ENCODE results near the gene MEGF11.
"Not testable (repeated sequence)": the region's sequence is repeated elsewhere in the genome, so short reads cannot be mapped to it uniquely, and the experiment has no call there.

Gene MEGF11

DNA sequence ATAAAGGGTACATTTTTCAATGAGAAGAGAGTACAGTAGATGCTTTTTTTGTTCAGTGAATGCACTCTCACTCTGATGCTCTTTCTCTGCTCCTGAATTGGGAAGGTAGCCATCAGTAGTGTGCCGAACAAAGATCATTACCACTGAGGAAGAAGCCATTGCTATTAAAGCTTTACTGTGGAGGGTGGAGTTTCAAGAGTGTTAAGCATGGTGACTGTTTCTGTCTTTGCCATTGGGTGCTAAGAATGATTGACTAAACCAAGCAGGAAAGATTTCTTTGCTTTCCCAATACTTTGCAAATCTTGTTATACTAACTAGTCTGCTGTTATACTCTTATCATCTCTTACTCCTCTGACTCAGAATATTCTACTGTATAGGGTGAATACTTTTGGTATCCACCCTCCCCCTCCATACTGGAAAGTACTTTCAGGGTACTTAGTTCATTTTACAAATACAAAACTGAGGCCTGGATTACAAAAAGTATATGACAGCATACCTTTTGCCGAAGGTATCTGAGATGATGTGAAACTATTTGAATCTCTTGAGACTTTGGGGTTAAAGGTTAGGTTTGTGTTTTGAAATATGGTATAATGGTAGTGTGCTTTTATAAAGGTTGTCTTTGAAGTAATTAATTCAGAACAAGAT is 382.5 kb downstream of the MEGF11 start:
- H3K4me3 ChIP-seq (ENCODE audit: low read length): peak overlapping the region; percentile 99
- peak overlapping the region; percentile 93 for H3K9ac ChIP-seq (ENCODE audit: low read length)

DNA sequence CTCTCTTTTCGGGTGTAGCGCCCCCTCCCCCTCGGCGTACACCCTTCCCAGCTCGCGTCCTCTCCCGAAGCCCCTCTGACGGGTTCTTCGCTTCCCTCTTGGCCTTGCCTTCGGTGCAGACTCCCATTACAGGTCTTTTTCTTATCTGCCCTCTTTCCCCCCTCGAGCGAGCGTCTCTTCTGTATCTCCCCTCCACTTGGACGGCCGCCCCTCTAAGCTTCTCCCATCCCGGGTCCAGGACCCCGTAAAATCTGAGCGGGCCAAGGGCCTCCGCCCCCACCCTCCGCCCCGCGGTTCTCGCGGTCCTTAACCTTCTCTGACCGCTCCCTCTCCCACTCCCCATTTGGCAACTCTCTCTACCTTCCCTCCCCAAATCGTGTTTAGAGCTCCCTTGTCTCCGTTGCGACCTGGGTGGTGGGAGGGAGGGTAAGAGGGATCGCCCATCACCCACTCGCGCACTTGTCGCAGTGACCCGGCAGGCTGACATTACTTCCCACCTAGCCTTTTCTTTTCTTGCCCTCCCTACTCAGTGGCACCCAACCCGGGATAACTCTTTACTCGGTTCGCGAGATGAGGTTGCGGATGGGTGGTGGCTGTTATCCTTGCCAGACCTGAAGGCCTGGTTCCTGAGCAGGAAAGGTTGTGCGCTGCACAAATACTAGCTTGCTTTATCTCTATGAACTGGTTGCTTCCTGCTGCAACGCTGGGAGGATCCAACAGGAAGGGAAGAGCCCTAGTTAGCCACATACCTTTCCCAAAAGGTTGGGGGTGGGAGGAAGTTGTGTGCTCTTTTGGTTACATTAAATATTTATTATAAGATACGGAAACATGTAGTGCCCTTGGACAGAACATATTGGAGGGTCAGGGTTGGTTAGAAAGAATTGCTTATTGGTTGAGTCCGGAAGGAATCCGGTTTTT is 383.3 kb downstream of the MEGF11 start:
- Histone ChIP-seq H3K4me1 (ENCODE audit: control insufficient read depth, low read depth, low read length) (peaks cover 18% of the 10 kb centered on the region), H3K36me3 (ENCODE audit: control insufficient read depth, low read depth, low read length) (peaks cover 8% of the 10 kb centered on the region), H3K27me3 (ENCODE audit: control insufficient read depth, insufficient read depth, low read length) (no peaks in the 10 kb centered on the region), H3K4me3 (ENCODE audit: low read length) (peak overlapping the region; percentile 99), H3K9me3 (ENCODE audit: control insufficient read depth, low read depth, low read length) (no peaks in the 10 kb centered on the region), H3K9ac (ENCODE audit: low read length) (peak overlapping the region; percentile 93), H3K27ac (ENCODE audit: low read length) (peak overlapping the region; percentile 58)

More for the DNA sequence above, 382.5 kb downstream of the MEGF11 start:
- Histone ChIP-seq H3K27ac (ENCODE audit: low read length) (no peak overlapping the region), H3K9me3 (ENCODE audit: control insufficient read depth, low read depth, low read length) (no peaks in the 10 kb centered on the region), H3K27me3 (ENCODE audit: control insufficient read depth, insufficient read depth, low read length) (no peaks in the 10 kb centered on the region), H3K4me1 (ENCODE audit: control insufficient read depth, low read depth, low read length) (peaks cover 18% of the 10 kb centered on the region), H3K36me3 (ENCODE audit: control insufficient read depth, low read depth, low read length) (peaks cover 16% of the 10 kb centered on the region)

DNA sequence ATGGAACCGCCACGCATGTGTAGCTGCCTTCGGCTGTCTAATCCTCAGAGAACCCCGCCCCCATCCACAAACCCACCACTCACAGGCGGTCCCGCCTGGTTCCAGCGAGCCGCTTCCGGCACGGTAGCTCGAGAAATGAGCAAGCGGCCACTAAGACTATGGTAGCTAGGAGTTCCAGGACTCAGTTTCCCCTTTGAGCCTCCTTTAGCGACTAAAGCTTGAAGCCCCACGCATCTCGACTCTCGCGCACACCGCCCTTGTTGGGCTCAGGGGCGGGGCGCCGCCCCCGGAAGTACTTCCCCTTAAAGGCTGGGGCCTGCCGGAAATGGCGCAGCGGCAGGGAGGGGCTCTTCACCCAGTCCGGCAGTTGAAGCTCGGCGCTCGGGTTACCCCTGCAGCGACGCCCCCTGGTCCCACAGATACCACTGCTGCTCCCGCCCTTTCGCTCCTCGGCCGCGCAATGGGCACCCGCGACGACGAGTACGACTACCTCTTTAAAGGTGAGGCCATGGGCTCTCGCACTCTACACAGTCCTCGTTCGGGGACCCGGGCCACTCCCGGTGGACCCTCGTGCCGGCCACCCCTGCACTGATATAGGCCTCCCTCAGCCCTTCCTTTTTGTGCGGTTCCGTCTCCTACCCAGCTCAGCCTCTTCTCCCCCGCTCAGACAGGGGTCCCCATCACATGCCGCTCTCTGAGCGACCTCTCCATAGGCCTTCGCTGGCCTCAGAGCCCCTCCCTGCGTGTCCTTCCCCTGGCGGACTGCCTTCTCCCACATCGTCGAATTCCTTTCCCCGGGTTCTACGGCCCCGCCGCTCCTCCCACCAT is 384.2 kb downstream of the MEGF11 start, which contains the start of gene RAB11A:
RAB11A (plus strand) TSS at position 366 of the 828 bp plus-strand sequence; CDS start at position 461, 95 bp downstream.
- Histone ChIP-seq H3K9ac (ENCODE audit: low read length) (peak within 1 kb of the TSS; percentile 93), H3K4me3 (ENCODE audit: low read length) (peak within 1 kb of the TSS; percentile 99), H3K27ac (ENCODE audit: low read length) (peak within 1 kb of the TSS; percentile 78), H3K27me3 (ENCODE audit: control insufficient read depth, insufficient read depth, low read length) (no peaks in the 10 kb centered on the region), H3K36me3 (ENCODE audit: control insufficient read depth, low read depth, low read length) (peaks cover 2% of the 10 kb centered on the region), H3K4me1 (ENCODE audit: control insufficient read depth, low read depth, low read length) (peaks cover 18% of the 10 kb centered on the region), H3K9me3 (ENCODE audit: control insufficient read depth, low read depth, low read length) (no peaks in the 10 kb centered on the region)

GRCh38 chr15:65868546-65869125 is 384.9 kb downstream of the MEGF11 start:
- Histone ChIP-seq H3K36me3 (ENCODE audit: control insufficient read depth, low read depth, low read length) (no peaks in the 10 kb centered on the region), H3K9me3 (ENCODE audit: control insufficient read depth, low read depth, low read length) (no peaks in the 10 kb centered on the region), H3K27ac (ENCODE audit: low read length) (no peak overlapping the region), H3K4me1 (ENCODE audit: control insufficient read depth, low read depth, low read length) (peaks cover 18% of the 10 kb centered on the region), H3K4me3 (ENCODE audit: low read length) (peak overlapping the region; percentile 99), H3K9ac (ENCODE audit: low read length) (peak overlapping the region; percentile 93), H3K27me3 (ENCODE audit: control insufficient read depth, insufficient read depth, low read length) (no peaks in the 10 kb centered on the region)

DNA sequence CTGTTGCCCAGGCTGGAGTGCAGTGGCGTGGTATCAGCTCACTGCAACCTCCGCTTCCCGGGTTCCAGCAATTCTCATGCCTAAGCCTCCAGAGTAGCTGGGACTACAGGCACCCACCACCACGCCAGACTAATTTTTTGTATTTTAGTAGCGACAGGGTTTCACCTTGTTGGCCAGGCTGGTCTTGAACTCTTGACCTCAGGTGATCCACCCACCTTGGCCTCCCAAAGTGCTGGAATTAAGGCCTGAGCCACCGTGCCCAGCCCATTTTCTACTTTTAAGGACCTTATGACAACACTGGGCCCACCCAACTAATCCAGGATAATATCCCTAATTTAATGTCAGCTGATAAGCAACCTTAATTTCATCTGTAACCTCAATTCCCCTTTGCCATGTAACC is 385.6 kb downstream of the MEGF11 start:
- H3K27me3 ChIP-seq (ENCODE audit: control insufficient read depth, insufficient read depth, low read length); H3K27ac ChIP-seq (ENCODE audit: low read length); H3K9me3 ChIP-seq (ENCODE audit: control insufficient read depth, low read depth, low read length); H3K9ac ChIP-seq (ENCODE audit: low read length); H3K36me3 ChIP-seq (ENCODE audit: control insufficient read depth, low read depth, low read length); H3K4me3 ChIP-seq (ENCODE audit: low read length): not testable (repeated sequence)
- H3K4me1 ChIP-seq (ENCODE audit: control insufficient read depth, low read depth, low read length): peaks cover 18% of the 10 kb centered on the region

DNA sequence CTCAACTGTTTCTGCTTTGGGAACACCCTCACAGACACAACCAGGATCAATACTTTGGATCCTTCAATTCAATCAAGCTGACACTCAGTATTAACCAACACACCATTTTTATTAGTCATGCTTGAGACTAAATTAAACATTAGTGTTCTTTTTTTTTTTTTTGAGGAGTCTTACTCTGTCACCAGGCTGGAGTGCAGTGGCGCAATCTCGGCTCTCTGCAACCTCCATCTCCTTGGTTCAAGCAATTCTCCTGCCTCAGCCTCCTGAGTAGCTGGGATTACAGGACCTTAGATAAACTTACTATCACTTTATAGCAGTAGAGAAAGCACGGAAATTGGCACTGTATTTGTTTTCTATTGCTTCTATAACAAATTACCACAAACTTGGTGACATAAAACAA is 386.3 kb downstream of the MEGF11 start:
- Histone ChIP-seq H3K9me3 (ENCODE audit: control insufficient read depth, low read depth, low read length) (no peaks in the 10 kb centered on the region), H3K27me3 (ENCODE audit: control insufficient read depth, insufficient read depth, low read length) (no peaks in the 10 kb centered on the region), H3K27ac (ENCODE audit: low read length) (no peak overlapping the region), H3K4me1 (ENCODE audit: control insufficient read depth, low read depth, low read length) (peaks cover 18% of the 10 kb centered on the region), H3K4me3 (ENCODE audit: low read length) (no peak overlapping the region), H3K9ac (ENCODE audit: low read length) (no peak overlapping the region), H3K36me3 (ENCODE audit: control insufficient read depth, low read depth, low read length) (no peaks in the 10 kb centered on the region)

DNA sequence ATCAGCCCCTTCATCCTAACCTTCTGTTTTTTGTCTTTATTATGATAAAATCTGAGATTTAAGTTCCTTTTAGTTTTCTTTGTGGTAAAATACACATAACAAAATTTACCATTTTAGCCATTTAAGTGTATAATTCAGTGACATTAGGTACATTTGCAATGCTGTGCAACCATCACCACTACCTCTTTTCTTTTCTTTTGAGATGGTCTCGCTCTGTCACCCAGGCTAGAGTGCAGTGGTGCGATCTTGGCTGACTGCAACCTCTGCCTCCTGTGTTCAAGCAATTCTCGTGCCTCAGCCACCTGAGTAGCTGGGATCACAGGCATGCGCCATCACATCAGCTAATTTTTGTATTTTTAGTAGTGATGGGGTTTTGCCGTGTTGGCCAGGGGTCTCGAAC is 390.4 kb downstream of the MEGF11 start:
- H3K4me1 ChIP-seq (ENCODE audit: control insufficient read depth, low read depth, low read length): no peaks in the 10 kb centered on the region
- no peak overlapping the region for H3K4me3 ChIP-seq (ENCODE audit: low read length)
- no peak overlapping the region for H3K27ac ChIP-seq (ENCODE audit: low read length)
- H3K36me3 ChIP-seq (ENCODE audit: control insufficient read depth, low read depth, low read length): no peaks in the 10 kb centered on the region
- no peaks in the 10 kb centered on the region for H3K27me3 ChIP-seq (ENCODE audit: control insufficient read depth, insufficient read depth, low read length)
- H3K9ac ChIP-seq (ENCODE audit: low read length): no peak overlapping the region
- H3K9me3 ChIP-seq (ENCODE audit: control insufficient read depth, low read depth, low read length): no peaks in the 10 kb centered on the region

GRCh38 chr15:65862682-65863081 is 390.9 kb downstream of the MEGF11 start:
- Histone ChIP-seq H3K4me1 (ENCODE audit: control insufficient read depth, low read depth, low read length) (no peaks in the 10 kb centered on the region), H3K27me3 (ENCODE audit: control insufficient read depth, insufficient read depth, low read length) (no peaks in the 10 kb centered on the region), H3K36me3 (ENCODE audit: control insufficient read depth, low read depth, low read length) (no peaks in the 10 kb centered on the region), H3K27ac (ENCODE audit: low read length) (no peak overlapping the region), H3K4me3 (ENCODE audit: low read length) (no peak overlapping the region), H3K9me3 (ENCODE audit: control insufficient read depth, low read depth, low read length) (no peaks in the 10 kb centered on the region), H3K9ac (ENCODE audit: low read length) (no peak overlapping the region)

DNA sequence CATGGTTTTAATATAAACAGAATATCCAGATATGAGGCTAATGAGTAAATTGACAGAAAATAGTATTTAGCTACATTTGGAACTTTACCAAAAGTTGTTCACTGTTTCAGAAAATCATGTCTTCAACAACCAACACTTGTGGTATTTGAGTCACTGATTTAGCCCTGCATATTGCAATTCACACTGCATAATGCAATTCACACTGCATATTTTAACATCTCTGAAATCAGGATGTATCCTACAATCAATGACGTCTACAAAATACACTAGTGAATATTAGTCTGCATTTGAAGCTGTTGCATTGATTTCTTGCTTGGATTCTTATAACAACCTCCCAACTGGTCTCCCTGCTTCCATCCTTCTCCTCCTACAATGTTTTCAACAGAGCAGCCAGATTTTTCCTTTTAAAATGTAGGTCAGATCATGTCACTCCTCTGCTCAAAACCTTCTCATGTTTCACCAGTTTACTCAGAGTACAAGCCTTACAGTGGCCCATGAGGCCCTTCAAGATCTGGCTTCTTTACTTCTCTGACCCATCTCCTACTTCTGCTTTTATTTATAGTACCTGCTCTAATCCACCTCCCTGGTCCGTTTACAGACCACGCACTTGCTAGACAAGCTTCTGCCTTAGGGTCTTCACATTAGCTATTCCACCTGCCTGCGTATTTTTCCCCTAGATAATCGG is 395.7 kb downstream of the MEGF11 start:
- Histone ChIP-seq H3K27ac (ENCODE audit: low read length) (no peak overlapping the region), H3K27me3 (ENCODE audit: control insufficient read depth, insufficient read depth, low read length) (no peaks in the 10 kb centered on the region), H3K36me3 (ENCODE audit: control insufficient read depth, low read depth, low read length) (no peaks in the 10 kb centered on the region), H3K4me1 (ENCODE audit: control insufficient read depth, low read depth, low read length) (no peaks in the 10 kb centered on the region), H3K9ac (ENCODE audit: low read length) (no peak overlapping the region), H3K9me3 (ENCODE audit: control insufficient read depth, low read depth, low read length) (no peaks in the 10 kb centered on the region), H3K4me3 (ENCODE audit: low read length) (no peak overlapping the region)

- H3K9ac ChIP-seq (ENCODE audit: low read length): no peak overlapping the region
- H3K36me3 ChIP-seq (ENCODE audit: control insufficient read depth, low read depth, low read length): no peaks in the 10 kb centered on the region
- no peaks in the 10 kb centered on the region for H3K27me3 ChIP-seq (ENCODE audit: control insufficient read depth, insufficient read depth, low read length)
- H3K4me3 ChIP-seq (ENCODE audit: low read length): no peak overlapping the region
- no peaks in the 10 kb centered on the region for H3K9me3 ChIP-seq (ENCODE audit: control insufficient read depth, low read depth, low read length)
- H3K4me1 ChIP-seq (ENCODE audit: control insufficient read depth, low read depth, low read length): no peaks in the 10 kb centered on the region
- H3K27ac ChIP-seq (ENCODE audit: low read length): no peak overlapping the region
These were observed 396.6 kb downstream of the MEGF11 start for GRCh38 chr15:65856821-65857455.

All from iPS-18a (cell line).